GM19463 (cell line): ENCODE data around the gene ING5.

ENCODE experiments used
- ATAC-seq: cut with Tn5 transposase; IDR thresholded peaks from one replicate; pipeline ENCODE4 v1.9.1; 2021; ENCODE audit warnings: mild to moderate bottlenecking, moderate library complexity; ENCODE audit not compliant: unreplicated experiment

The ING5 gene

DNA sequence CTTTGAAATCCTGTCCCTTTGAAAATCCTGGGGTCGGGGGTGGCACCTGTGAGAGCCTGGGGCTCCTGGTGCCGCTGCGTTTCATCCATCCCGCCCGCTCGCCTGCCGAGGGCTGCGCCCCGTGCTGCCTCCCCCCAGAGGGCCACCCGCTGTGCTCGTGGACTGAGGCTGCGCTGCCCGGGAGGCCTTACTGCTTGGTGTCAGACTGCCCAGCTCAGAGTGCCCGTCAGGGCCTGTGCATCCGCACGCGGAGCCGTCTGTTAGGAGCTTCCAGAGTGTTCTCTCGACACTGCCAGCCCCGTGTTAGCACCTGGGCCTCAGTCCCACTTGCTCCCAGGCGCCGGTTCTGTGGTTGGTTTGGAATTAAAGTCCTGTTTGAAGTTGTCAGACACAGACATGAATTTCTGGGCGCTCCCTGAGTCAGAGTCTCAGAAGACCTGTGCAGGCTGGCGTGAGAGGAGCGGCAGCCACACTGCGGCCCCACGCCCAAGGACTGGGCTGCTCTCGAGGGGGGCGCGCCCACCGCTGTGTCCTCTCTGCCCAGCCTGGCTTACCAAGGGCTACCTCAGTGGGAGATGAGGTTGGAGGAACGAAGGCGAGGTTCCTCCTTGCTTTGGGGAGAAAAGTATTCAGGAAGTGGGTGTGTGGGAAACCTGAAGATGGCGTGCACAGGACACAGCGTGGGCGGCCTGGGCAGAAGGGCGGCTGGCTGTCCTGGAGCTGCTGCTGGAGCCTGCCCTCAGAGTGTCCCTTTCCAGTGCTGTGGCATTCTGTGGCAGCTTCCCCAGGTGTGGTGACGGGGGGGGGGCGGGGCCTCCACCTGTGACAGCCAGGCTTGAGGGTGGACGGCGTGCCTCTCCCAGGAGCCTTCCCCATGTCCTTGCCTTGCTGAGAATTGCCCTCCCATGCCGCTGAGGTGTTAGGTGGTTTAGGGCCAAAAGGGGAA lies 29.3 kb upstream of the ING5 start:
- ATAC-seq, result no peak

DNA sequence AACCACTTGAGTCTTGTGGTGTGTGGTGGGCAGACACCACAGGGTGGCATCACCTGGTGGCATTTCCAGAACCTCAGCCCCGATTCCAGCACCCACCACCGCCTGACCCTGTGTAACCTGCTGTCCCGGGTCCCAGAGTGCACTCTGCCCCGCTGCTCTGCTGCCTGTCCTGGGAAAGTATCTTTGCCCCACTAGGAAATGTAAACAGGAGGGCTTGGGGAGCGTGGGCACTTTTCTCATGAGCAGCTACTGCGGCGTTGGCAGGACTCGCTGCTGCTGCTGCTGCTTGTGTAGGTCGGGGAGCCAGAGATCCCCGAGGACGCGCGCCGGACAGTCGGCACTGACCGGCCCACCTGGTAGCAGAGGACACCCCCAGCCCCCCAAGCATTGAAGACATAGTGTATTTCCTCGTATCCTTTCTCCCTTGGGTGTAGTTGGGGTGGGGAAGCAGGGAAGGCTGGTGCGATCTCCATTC lies 28.6 kb upstream of the ING5 start:
- no peak for ATAC-seq

- no peak for ATAC-seq
These were observed 27.8 kb upstream of the ING5 start for GRCh38 chr2:241673797-241674725.

DNA sequence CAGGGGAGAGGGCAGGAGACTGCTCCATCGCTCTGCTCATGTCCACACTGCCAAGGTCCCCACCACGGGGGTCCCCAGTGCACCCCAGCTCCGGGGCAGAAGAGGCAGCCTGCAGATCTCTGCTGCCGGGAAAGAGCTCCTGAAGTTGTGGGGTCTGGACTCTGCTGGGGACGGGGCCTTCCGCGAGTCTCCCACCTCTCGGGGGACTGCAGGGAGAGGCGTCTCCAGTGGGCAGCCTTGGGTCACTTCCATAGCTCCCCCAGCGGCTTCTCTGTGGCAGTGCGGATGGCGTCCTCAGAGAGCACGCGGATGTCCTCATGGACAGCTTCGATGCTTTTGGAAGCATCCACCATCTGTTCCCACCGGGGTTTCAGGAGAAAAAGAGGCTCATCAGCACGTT lies 26.0 kb upstream of the ING5 start:
- ATAC-seq, result no peak

GRCh38 chr2:241676665-241677064 lies 25.2 kb upstream of the ING5 start:
- ATAC-seq, result no peak

DNA sequence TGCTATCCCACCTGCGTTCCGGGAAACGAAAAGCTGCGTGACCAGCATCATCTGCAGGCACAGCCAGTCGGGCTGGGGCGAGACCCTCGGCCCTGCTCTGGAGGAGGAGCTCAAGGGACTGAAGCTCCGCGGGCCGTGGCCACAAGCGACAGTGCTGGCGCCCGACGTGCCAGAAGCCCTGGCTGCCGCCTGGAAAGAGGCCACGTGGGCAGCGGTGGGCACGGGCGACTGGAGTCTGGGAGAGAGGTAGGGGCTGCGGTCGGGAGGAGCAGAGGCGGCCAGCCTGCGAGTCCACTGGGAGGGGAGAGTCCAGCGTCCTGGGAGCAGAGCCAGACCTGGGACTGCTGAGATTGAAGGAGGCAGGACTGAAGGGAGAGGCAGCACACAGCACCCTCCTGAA lies 24.4 kb upstream of the ING5 start:
- no peak for ATAC-seq

GRCh38 chr2:241678307-241678706 lies 23.5 kb upstream of the ING5 start:
- no peak for ATAC-seq

DNA sequence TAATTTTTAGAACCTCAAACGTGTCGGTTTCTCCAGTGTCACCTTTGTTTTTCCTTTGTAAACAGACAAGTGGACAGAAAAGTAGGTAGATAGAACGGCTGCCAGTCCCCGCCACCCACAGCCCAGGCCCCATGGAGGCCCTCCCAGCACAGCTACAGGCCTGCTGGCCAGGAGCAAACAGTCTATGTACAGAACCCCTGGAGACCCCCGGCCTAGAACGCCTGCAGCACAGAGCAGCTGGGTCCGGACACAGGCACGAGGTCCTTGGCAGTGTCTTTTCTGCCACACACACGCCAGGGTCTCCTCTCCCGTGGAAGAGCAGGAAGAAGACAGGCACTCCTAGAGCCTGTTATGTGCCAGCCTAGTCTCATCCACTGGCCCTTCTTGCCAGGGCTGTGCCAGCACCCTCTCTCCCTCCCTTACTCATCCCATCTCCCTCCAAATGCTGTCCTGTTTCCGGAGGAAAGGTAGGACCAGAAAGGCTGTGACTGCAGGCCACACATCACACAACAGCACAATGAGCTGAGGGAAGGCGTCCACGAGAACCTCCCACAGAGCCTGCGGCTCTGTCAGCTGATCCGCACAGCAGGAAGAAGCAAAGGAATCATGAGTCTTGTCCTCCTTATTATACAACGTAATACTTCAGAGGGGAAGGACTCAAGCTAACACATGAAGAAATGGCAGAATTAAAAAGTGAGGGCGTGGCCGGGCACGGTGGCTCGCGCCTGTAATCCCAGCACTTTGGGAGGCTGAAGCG lies 22.9 kb upstream of the ING5 start:
- ATAC-seq, result no peak

DNA sequence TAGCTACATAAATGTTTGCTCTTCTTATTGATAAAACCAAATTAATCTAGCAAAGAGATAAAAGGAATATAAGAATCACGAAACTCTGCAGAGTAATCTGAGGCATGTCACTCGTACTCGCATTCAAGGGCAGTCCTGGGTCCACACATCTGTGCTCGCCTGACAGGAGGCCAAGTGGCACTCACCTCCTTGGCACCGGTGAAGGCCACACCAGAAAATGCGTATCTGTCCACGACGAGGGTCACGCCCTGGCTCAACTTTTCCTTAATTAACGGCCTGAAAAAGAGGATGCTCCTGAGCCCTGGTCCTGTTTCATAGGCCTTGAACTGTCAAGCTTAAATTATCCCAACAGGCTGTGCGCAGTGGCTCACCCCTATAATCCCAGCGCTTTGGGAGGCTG lies 21.8 kb upstream of the ING5 start:
- no peak for ATAC-seq

DNA sequence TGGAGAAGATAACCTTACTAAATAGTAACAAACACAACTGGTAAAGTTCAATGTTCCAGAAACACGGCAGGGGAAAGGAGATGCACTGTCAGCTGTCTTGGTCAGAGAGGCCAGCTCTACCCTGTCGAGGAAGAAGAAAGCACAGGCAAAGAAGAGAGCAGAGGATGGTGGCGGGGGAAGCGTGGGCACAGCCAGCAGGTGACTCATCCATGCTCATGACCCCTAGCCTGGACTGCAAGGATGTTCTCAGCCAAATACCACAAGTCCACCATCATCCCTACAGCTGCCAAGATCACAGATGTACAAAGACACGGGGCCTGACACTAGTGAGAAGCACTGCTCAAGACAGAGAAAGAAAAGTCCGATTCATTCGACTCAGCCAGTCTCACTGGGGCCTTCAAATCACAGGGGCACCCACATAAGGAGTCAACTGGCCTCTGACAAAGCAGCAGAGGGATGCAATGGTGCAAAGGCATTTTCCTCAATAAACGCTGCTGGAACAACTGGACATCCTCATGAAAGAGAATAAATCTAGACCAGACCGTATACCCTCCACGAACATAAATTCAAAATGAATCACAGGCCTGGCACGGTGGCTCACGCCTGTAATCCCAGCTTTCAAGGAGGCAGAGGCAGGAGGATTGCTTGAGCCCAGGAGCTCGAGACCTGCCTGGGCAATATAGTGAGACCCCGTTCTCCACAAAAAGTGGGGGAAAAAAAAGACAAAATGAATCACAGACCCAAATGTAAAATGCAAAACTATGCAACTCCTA lies 20.8 kb upstream of the ING5 start:
- no peak for ATAC-seq

DNA sequence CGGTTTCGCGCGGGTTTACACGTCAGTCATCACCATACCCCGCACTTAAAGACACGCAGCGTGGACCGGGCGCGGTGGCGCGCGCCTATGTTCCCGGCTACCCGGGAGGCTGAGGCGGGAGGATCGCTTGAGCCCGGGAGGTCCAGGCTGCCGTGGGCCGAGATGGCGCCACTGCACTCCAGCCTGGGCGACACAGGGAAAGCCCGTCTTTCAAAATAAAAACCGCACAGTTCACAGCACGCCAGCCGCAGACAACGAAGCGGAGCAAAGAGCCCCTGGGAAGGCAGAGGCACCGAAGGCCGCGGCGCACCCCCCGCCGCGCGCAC lies 15.6 kb upstream of the ING5 start:
- ATAC-seq, result peak; percentile 4

GRCh38 chr2:241686650-241687425 lies 15.0 kb upstream of the ING5 start, which contains the start of gene DTYMK:
Gene DTYMK, minus strand, starts transcription at chr2:241686815. Its CDS starts 32 bp downstream, at chr2:241686783.
- ATAC-seq, result peak; percentile 95

- ATAC-seq, result no peak
These were observed 12.5 kb upstream of the ING5 start for GRCh38 chr2:241689306-241689705.

DNA sequence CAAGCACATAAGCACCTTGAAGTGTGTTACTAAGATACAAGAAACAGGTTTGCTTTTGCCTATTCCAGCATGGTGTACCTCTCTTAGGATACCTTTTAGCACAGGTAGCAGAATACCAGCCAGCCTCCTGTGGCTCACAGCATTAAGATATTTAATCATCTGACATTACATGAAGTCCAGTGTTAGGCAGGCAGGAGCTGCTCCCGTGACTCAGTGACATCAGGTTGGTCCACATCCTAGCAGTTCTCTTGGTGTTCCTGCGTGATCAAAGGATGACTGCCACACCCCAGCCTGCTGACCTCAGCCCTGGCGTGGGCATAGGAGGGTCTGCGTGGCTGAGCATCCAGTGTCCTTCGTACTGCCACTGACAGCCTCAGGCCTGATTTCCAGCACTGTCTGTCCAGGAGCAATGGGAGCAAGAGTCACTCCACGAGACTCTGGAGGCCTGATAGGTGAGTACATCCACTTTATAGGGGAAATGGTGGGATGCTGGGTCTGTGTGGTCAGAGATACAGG lies 11.6 kb upstream of the ING5 start:
- no peak for ATAC-seq

DNA sequence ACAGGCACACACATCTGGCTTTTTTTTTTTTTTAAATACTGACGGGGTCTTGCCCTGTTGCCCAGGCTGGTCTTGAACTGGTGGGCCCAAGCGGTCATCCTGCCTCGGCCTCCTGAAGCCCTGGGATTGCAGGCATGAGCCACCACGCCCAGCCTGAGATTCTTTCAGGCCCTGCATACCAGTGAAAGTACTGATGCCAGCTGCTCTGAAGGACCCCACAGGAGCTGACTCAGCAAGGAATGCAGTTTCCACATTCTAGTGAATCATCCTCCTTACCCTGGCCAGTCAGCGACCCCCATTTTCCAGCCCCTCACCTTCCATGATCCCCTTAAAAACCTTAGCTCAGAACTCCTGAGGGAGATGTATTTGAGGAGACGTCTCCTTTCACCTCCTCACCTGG lies 9.4 kb upstream of the ING5 start:
- no peak for ATAC-seq

- no peak for ATAC-seq
These were observed 6.2 kb upstream of the ING5 start for GRCh38 chr2:241695651-241696050.

- no peak for ATAC-seq
These were observed 765 bp upstream of the ING5 start for GRCh38 chr2:241701149-241701398.

DNA sequence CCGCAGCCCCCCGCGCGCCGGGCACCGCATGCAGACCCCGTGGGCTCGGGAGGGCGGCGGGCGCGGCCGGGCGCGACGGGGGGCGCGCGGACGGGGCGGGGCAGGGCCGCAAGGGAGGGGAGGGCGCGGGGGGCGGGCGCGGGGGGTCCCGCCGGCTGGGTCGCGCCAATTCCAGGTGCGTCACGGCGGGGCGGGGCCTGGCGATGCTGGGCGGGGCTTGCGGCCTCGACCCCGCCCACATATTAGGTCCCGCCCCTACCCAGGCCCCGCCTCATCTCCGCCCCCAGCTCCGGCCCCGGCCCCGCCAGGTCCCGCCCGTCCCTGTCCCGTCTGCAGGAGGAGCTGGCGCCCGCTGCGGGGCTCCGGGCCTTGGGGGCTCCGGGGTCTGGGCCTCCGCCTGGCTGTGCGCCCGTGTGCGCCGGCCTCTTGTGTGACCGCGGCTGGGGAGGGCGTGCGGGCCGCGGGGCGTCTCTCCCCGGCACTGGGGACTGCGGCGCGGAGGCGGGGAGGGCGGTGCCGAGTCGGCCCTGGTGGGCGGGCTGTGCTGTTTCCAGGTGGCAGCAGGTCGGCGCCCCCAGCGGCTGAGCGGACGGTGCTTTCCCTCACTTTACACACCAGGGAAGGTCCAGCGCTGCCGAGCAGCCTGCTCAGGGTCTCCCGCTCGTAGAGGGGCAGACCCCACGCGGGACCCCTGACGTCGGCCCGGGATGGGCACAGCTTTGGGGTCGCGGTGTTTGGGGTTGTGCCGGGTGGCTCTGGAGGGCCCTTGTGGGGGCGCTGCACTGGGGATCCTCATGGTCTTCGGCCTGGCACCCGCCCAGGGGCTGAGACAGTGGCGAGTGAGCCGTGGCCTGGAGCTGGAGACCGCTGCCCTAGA lies 554 bp downstream of the ING5 start:
- ATAC-seq, result peak; percentile 57
